ENCODE results near the gene POC5.

POC5 gene

DNA sequence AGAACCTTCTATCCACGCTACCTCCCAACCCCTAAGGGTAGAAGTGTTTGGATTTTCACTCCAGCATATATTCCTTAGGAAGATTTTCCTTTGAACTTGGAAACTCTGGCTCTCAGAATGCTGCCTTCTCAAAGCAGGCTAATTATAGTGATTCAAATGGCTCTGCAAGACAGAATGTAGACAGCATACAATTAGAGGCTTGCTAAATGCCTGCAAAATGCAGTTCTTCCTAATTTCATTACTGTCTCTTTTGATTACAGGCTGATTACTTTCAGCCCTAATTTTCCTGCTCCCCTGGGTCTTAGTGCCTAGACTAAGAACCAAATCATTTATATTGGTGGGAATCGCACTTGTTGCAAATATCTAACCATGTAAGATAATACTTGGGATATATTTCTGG lies 55.2 kb downstream of the POC5 start:
- H3K4me3 ChIP-seq (ENCODE audit: low read depth, low read length): no peak overlapping the region

DNA sequence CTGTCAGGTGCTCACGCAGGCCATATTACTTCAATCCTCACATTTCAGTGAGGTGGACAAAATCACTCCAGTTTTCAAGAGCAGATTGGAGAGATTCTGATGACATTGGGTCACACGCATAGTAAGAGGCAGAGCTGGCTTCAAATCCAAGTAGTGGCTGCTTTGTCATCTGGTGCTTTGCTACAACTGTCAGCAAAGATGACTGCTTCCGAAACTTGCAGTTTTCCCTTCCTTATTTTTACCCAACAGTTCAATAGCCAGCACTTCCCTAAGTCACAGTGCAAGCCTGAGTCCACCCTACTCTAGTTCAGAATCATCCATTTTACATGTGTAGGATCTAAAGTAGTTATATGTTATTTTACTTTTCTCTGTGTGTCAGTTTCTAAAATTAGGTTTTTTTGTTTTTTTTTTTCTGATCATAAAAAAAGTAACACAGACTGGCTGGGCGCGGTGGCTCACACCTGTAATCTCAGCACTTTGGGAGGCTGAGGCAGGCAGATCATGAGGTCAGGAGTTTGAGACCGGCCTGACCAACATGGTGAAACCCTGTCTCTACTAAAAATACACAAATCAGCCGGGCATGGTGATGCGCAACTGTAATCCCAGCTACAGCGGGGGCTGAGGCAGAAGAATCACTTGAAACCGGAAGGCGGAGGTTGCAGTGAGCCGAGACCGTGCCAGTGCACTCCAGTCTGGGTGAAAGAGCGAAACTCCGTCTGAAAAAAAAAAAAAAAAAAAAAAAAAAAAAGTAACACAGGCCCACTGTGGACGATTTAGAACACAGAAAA lies 56.4 kb downstream of the POC5 start:
- H3K4me3 ChIP-seq (ENCODE audit: low read depth, low read length): no peak overlapping the region

DNA sequence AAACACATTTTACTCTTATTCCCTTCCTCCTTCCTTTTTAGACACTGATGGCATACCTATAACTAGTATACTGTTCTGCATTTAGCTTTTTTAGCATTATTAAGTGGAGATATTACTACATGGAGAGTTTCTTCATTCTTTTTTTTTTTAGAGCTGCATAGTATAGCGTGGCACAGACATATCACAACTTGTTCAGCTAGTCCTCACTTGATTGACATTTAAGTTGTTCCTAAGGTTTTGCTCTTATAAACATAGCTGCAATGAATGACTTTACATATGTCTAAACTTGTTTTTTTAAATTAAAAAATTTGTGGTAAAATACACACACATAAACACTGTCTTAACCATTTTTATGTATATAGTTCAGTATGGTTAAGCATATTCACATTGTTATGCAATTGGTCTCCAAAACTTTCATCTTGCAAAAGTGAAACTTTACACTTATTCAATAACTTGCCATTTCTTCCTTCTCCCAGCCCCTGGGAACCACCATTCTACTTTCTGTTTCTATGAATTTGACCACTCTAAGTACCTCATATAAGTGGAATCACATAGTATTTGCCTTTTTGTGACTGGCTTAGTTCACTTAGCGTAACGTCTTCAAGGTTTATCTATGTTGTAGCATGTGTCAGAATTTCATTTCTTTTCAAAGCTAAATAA lies 57.3 kb downstream of the POC5 start:
- H3K4me3 ChIP-seq (ENCODE audit: low read depth, low read length): no peak overlapping the region

DNA sequence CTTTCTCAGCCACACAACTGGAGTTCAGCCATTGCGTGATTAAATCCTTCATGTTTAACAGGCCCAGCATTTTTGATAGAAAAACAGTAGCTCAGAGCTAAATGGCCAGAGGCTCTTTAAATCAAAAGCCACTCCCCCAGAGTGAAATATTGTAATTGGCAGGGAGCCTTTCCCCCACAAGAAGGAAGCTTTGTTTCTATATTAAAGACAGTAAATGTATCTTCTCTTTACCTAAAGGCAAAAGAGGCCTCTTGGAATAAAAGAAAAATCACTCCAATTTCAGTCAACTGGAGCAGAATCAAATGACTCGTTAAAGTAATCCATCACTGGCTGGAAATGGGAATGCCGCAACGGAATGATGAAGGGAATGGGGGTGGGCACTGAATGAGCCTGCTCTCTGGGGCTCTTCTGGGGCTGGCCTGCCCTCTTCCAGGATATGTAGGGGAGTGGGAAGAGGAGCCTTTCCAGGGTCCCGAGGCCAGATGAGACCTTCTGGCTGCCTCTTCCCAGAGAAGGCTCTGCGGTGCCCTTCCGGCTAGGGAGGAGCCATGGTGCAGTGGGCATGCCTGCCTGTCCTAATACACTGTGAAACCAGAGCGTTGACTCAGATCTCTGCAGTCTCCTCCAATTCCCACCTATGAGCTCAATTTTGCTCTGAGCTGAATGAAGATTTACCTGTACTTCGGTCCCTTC lies 60.8 kb downstream of the POC5 start:
- no peak overlapping the region for H3K4me3 ChIP-seq (ENCODE audit: low read depth, low read length)

DNA sequence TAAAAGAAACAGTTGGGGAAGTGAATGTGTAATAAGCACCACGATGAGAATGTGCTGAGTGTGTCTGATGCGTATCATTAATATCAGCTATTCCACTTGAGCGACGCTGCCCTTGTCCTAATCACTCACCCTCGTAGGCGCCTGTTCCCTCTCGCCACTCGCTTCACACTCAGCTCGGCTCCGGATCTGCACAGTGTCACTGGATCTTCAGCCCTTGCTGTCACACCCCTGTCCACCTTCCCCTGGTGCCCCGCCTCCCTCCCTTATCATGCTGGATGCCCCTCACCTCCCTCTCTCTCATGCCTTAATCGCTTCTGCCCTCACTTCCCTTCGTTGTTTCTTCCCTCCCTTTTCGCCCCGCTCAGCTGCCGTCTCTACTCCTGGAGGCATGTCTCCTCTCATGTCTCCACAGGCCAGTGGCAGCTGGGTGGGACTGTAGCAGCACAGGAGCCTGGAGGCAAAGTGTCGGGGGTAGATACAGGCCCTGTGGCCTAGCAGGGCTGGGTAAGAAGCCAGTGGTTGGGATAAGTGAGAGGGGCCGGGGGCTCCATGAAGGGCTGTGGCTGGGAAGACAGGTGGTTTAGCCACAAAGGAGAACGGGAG lies 62.4 kb downstream of the POC5 start:
- no peak overlapping the region for H3K4me3 ChIP-seq (ENCODE audit: low read depth, low read length)

DNA sequence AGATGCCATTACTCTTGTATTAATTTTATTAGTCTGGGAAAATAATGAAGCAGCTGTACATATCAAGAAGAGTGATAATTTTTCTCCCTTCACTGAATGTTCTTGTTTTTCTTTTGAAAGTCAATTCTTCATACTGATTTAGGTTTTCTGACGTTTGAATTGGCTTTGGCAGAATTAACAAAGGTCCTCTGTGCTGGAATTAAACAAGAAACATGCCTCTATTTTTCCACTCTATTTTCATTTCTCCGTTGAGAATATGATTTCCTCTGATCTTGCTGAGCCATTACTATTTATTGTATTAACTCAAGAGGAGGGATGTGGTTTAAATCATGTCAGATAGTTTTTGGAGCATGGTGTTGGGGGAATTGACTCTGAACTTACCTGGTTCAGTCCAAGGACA lies 63.7 kb downstream of the POC5 start:
- no peak overlapping the region for H3K4me3 ChIP-seq (ENCODE audit: low read depth, low read length)

DNA sequence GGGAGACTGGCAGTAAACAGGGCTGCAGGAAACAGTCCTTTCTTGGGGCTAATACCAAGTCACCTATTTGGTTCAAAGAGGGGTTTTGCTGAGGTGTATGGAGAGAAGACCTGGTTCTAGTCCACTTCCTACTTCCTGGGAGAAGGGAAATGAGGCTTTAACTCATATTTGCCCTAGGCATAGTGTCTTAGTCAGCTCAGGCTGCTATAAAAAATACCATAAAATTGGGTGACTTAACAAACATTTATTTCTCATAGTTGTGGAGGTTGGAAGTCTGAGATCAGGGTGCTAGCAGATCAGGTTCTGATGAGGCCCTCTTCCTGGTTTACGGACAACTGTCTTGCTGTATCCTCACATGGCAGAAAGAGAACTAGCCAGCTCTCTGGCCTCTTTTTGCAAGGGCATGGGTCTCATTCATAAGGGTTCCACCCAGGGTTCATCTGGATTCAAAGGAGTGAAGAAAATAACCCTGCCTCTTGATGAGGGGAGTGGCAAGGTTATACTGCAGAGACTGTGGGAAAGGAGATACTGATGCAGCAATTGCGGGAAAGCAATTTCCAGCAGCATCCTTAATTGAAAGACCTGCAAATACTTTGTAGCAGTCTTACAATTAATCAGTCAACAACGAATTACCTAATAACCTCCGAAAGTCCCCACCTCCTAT lies 65.5 kb downstream of the POC5 start:
- H3K4me3 ChIP-seq (ENCODE audit: low read depth, low read length): no peak overlapping the region

DNA sequence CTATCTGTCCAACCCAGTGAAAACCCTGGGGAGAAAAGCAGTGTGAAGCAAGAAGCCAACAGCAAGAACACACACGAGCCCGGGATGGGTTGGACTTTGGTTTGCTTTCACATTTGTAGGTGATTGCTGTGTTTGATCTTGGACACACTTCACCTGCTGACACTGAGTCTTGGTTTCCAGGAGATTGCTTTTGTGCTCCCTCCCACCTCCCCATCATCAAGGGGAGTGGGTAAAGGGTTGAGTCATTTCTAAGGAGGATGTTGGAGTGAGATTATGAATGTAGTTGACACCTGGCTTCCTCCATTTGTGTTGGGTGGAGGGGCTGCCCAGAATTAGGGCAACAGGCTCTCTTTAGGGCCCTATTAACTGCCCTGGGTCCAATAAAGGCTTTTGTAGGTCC lies 68.5 kb downstream of the POC5 start:
- H3K4me3 ChIP-seq (ENCODE audit: low read depth, low read length): no peak overlapping the region

DNA sequence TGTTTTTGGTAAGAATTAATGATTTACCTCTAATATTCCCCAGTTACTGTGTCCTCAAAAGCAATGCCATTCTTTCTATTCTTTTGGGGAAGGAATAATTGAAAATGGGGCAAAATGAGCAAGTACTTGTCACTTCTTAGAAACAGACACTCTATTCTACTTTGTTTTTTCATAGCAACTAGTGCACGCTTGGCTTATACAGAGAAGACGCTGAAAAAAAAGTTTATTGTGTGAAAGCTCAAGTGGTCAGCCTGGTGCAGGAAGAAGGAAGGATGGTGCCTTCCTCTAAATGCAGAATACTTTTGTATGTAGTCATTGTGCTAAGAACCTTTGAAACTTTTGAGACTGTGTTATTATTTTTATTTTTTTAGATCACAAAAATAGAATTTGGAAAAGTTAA lies 76.4 kb downstream of the POC5 start:
- no peak overlapping the region for H3K4me3 ChIP-seq (ENCODE audit: low read depth, low read length)

DNA sequence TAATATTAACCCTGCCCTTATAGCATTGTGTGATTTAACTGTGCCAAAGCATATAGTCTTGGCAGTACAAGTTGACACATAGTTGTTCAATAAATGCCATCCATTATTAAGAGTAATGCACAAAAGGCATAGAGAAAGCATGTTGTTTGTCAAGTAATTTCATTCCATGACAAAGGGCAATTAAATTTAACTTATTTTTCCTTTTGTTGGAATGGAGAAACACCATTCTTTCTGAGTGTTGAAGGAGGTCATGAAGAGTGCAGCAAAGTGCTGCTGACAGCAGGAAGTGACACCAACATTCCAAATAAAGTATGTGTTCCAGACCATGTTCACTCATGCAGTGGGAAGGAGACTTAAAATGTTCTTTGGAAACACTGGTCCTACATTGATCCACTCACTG lies 76.8 kb downstream of the POC5 start:
- H3K4me3 ChIP-seq (ENCODE audit: low read depth, low read length): no peak overlapping the region

DNA sequence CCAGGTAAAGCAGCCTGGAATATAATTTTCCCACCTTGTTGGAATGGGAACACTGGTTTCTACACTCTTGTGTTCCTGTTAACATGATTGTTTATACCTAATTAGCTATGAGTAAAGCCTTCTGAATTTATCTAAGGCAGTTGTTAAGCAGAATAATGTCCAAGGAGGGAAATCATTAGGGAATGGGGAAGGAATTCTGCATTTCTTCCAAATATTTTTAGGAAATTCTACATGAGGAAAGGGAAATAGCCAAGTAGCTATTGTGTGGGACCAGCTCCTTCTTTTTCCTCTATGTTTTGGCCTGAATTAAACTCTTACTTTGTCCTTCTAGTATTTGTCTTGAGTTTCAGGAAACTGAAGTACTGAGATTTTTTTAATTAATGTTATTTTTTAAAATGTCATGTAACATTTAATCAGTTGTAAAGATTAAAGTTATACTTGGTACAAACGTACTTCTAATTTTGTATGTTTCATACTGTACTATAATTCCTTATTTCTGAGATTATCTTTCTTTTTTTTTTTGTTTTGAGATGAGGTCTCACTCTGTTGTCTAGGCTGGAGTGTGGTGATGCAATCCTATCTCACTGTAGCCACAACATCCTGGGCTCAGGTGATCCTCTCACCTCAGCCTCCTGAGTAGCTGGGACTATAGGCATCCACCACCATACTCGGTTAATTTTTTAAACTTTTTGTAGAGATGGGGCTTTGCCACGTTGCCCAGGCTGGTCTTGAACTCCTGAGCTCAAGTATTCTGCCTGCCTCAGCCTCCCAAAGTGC lies 77.5 kb downstream of the POC5 start:
- no peak overlapping the region for H3K4me3 ChIP-seq (ENCODE audit: low read depth, low read length)

DNA sequence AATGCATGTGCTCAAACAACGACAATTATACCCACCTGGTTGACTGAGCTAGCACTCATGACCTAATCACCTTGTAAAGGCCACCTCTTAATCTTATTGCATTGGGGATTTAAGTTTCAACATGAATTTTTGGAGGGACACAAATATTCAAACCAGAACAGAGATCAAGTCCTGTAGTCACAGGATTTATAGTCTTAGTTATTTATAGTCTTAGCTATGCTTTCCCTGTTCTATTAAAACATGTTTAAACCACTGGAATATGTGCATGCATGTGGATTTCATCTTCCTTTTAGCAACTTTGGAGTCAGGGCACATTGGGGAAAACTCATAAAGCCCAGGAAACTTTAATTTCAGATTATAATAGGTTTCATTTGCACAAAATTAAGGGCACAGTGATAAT lies 79.3 kb downstream of the POC5 start:
- no peak overlapping the region for H3K4me3 ChIP-seq (ENCODE audit: low read depth, low read length)

DNA sequence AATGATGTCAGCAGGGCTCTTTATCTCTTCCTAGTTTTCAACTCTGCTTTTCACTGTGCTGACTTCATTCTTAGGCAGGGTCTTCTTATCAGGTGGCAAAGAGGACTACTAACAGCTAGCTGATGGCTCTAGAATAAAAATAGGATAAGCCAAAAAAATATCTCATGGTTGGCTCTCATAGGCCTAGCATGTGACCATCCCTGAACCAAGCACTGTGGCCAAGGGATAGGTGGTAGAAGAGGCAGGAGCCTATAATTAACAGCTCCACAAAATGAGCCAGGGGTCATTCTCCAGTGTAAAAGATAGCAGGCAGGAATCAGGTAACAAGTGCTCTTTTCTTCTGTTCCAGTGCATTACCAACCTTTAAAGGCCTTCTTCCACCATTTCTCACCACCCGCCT lies 84.9 kb downstream of the POC5 start:
- H3K4me3 ChIP-seq (ENCODE audit: low read depth, low read length): no peak overlapping the region

DNA sequence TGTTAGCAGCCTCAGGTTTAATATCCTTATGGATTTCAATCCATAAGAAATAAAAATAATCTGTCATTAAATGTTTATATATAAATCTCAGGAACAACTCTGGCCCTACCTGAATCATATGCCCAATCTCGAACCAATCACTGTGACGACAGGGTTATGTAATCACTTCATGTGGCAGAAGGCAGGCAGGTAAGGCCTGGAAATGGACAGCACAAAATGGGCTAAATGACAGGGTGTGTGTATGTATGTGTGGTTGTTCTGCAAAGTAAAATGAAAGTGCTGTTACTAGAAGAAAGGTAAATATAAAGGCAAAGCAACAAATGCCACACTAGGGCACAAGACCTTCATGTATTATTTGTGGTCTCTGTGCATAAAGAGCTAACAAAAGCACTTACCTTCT lies 86.4 kb downstream of the POC5 start:
- no peak overlapping the region for H3K4me3 ChIP-seq (ENCODE audit: low read depth, low read length)

DNA sequence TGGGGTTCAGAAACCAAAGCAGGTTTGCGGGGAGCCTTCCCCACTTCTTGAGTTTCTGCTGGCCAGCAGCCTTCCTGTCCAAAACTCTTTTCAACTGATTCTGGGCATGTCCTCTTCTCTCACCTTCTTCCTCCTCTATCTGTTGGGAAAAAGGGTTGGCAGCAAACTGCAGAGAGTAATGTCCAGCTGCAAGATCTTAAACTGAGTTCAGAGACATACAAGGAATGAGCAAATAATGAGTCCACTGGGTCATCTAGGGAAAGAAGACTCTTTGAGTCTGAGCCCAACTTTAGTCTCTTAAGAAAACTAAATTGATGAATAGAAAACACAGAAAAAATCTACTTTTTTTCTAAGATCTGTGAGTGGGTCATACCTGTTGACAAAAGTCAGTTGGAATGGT lies 89.4 kb downstream of the POC5 start:
- H3K4me3 ChIP-seq (ENCODE audit: low read depth, low read length): no peak overlapping the region

DNA sequence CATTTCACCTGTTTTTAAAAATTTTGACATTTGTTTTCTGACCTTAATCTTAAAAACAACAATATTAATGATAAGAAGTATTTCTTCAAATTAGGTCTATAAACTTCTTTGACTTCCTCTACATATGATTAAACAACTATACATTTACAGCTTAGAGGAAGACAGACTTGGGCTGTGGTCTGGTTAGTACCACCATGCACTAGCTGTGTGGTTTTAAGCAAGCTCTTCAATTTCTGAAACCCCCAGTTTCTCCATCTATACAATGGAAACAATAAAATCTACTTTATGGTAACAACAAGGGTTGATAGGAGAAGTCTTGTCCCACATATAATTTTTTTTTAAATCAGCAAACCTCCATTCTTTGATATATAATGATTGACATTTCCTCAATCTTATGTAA lies 90.3 kb downstream of the POC5 start:
- no peak overlapping the region for H3K4me3 ChIP-seq (ENCODE audit: low read depth, low read length)
